ENCODE results near the gene GTPBP10.

DNA sequence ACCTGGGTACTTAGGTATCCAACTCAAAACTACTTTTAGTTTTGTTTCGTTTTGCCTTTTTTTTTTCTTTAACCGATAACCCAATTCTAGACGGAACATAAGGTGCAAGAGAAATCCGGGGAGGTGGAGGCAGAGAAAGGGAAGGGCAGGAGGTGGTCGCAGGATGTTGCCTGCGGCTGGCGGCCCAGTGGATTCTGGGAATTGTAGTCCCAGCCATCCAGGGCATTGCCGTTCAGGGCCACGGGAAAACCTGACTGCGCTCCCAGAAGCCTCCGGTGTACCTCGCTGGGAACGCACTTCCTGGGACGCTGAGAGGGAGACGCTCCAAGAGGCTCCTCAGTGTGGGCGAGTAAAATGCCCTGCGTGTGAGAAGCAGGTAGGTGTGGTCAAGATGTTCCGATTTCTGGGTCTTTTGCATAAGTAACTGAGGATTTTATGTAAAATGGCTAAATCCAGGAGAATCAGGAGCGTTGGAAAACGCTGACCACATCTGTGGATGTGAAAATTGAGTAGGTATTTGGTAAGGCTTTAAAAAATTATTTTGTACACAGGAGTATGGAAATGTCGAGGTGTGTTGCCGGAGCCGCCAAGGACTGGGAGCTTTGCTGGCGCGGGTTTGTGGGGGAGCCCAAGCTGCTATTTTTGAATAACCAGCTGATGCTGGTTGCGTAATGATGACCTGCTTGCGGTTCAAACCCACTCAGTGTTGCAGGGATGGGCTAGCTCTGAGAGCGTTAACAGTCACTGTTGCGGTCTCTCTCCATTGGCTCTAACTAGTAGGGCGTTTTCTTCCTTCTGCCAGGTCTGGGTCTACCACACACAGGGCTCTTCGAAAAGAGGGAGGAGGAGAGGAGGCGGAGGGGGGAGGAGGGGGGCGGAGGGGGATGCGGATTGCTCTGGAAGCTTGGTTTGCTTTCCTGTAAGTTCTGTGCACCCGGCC, 56.9 kb downstream of the GTPBP10 start, which contains the start of gene CLDN12:
- TF ChIP-seq, protein P1, sequence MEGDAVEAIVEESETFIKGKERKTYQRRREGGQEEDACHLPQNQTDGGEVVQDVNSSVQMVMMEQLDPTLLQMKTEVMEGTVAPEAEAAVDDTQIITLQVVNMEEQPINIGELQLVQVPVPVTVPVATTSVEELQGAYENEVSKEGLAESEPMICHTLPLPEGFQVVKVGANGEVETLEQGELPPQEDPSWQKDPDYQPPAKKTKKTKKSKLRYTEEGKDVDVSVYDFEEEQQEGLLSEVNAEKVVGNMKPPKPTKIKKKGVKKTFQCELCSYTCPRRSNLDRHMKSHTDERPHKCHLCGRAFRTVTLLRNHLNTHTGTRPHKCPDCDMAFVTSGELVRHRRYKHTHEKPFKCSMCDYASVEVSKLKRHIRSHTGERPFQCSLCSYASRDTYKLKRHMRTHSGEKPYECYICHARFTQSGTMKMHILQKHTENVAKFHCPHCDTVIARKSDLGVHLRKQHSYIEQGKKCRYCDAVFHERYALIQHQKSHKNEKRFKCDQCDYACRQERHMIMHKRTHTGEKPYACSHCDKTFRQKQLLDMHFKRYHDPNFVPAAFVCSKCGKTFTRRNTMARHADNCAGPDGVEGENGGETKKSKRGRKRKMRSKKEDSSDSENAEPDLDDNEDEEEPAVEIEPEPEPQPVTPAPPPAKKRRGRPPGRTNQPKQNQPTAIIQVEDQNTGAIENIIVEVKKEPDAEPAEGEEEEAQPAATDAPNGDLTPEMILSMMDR (conservative IDR thresholded peaks at IDR 0.05), result no peak
- no peak for TF ChIP-seq ZFX (IDR thresholded peaks at IDR 0.05)

Measured in C4-2B (cell line).